NB4 (cell line): Measurements from ENCODE around the gene RETREG2.

ENCODE experiments used
- POLR2A ChIP-seq: IDR thresholded peaks from 2 replicates; pipeline ENCODE4 v1.6.1; 2011; ENCODE audit warnings: mild to moderate bottlenecking; ENCODE audit not compliant: insufficient read length; ENCODE audit errors: extremely low read depth
- TF ChIP-seq, protein P1 (sequence below): IDR thresholded peaks from one replicate; pipeline ENCODE4 v1.5.1; 2012; ENCODE audit warnings: low read depth, low read length
- TF ChIP-seq, protein P2 (sequence below): IDR thresholded peaks from 2 replicates; pipeline ENCODE4 v1.6.1; 2011; ENCODE audit warnings: low read depth, low read length

DNA sequence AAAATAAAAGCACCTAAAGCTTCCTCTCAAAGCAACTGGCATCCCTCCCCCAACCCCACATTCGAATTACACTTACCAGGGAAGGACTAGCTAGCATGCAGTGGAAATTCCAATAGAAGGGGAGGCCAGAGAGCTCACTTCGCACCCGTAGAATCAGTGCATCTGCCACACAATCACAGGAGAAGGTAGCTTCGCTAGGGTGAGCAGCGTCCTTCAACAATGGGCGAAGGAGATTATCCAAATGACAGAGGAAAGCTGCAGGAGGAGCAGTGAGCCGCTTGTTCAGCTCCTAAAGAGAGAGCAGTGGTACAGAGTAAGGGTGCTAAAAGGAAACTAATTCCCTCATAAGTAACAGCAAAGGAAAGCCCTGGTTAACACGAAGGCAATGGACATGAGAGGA, 20.7 kb upstream of the RETREG2 start:
- TF ChIP-seq, protein P1, sequence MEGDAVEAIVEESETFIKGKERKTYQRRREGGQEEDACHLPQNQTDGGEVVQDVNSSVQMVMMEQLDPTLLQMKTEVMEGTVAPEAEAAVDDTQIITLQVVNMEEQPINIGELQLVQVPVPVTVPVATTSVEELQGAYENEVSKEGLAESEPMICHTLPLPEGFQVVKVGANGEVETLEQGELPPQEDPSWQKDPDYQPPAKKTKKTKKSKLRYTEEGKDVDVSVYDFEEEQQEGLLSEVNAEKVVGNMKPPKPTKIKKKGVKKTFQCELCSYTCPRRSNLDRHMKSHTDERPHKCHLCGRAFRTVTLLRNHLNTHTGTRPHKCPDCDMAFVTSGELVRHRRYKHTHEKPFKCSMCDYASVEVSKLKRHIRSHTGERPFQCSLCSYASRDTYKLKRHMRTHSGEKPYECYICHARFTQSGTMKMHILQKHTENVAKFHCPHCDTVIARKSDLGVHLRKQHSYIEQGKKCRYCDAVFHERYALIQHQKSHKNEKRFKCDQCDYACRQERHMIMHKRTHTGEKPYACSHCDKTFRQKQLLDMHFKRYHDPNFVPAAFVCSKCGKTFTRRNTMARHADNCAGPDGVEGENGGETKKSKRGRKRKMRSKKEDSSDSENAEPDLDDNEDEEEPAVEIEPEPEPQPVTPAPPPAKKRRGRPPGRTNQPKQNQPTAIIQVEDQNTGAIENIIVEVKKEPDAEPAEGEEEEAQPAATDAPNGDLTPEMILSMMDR = no peak
- no peak for TF ChIP-seq POLR2A
- TF ChIP-seq, protein P2, sequence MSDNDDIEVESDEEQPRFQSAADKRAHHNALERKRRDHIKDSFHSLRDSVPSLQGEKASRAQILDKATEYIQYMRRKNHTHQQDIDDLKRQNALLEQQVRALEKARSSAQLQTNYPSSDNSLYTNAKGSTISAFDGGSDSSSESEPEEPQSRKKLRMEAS = no peak
